Panc1 (cell line): ENCODE data around the gene BACE2. TPM values are rescaled to one million over a fixed set of nuclear protein-coding genes. Genes with fewer than 3 reads are reported as not detected.

Experiments used
- ATAC-seq: fragments of 200-7000 bp; cut with Tn5 transposase; 2 replicates; pipeline ENCODE4 v1.9.1; 2020; ENCODE audit warnings: mild to moderate bottlenecking, moderate library complexity
- BruUV-seq: library from RNA; stranded (reverse); fragments of 400-500 nt; replicated peaks from 2 replicates; lab custom pipeline; 2021; lab: Mats Ljungman, UMichigan
- CTCF ChIA-PET: fragments of 300-600 bp; sonication (Branson Sonifier 250); formaldehyde crosslinking; loops from one replicate; lab custom pipeline; 2022; ENCODE audit warnings: antibody characterized with exemption; lab: Charles Lee
- POLR2A ChIA-PET: fragments of 300-600 bp; sonication (Branson Sonifier 250); formaldehyde crosslinking; loops from one replicate; lab custom pipeline; 2022; ENCODE audit warnings: antibody characterized with exemption; lab: Charles Lee
- DNase-seq: peaks from one replicate; pipeline ENCODE4 v3.0.0-alpha.2; 2010; ENCODE audit warnings: low read depth, low spot score
- H3K27ac ChIP-seq: 2 replicates; pipeline ENCODE4 v1.5.1; 2011; ENCODE audit warnings: mild to moderate bottlenecking, low read length, inconsistent platforms
- H3K27me3 ChIP-seq: fragments of 200-500 bp; sonication (Bioruptor generic); 2 replicates; pipeline ENCODE4 v1.6.0; 2014; ENCODE audit warnings: low read length, inconsistent platforms; ENCODE audit not compliant: control insufficient read depth, insufficient read depth
- H3K36me3 ChIP-seq: fragments of 200-500 bp; sonication (Bioruptor generic); 2 replicates; pipeline ENCODE4 v1.5.1; 2014; ENCODE audit warnings: inconsistent platforms, mild to moderate bottlenecking, low read length, moderate library complexity; ENCODE audit not compliant: control insufficient read depth, insufficient read depth
- H3K4me1 ChIP-seq: 2 replicates; pipeline ENCODE4 v1.5.1; 2011; ENCODE audit warnings: inconsistent platforms, mild to moderate bottlenecking, low read length, moderate library complexity; ENCODE audit not compliant: control insufficient read depth, insufficient read depth
- H3K4me3 ChIP-seq, 2 experiments: 2 replicates each; pipeline ENCODE4 v1.5.1; 2011 to 2012; ENCODE audit warnings: low read depth in 2 of 2, low read length in 2 of 2, mild to moderate bottlenecking in 2 of 2, inconsistent platforms in 1 of 2, moderate library complexity in 1 of 2
- H3K9me3 ChIP-seq: fragments of 200-500 bp; sonication (Bioruptor generic); 2 replicates; pipeline ENCODE4 v1.5.1; 2014; ENCODE audit warnings: low read depth, mild to moderate bottlenecking, inconsistent platforms, low read length, moderate library complexity; ENCODE audit not compliant: control insufficient read depth, insufficient read depth
- POLR2AphosphoS5 ChIP-seq: IDR thresholded peaks from 2 replicates; pipeline ENCODE4 v1.6.1; 2012; ENCODE audit warnings: mild to moderate bottlenecking, low read depth, low read length, moderate library complexity
- SIN3A ChIP-seq: IDR thresholded peaks from 2 replicates; pipeline ENCODE4 v1.6.1; 2012; ENCODE audit warnings: low read depth, mild to moderate bottlenecking, low read length, moderate library complexity, borderline replicate concordance; ENCODE audit not compliant: insufficient read depth
- TCF7L2 ChIP-seq: IDR thresholded peaks from 2 replicates; pipeline ENCODE4 v1.6.1; 2011; ENCODE audit warnings: mild to moderate bottlenecking, low read depth, low read length, inconsistent platforms
- in situ Hi-C: cut with HindIII; loops from 2 replicates; pipeline ENCODE4 v1.10.0; 2016; ENCODE audit warnings: low sequenced_read_pairs, low pct_unique_long_range_greater_than_20kb
- intact Hi-C: fragments of 100-400 bp; cut with micrococcal nuclease; formaldehyde crosslinking; loops from one replicate; pipeline ENCODE4 v1.10.0; 2022; ENCODE audit not compliant: unreplicated experiment
- total RNA-seq: library from RNA; stranded (reverse); gene quantifications from one replicate; pipeline ENCODE4 v1.2.1, GENCODE V29; 2021; ENCODE audit not compliant: unreplicated experiment
- TF ChIP-seq, protein P1 (sequence below), 2 experiments: IDR thresholded peaks; 2 replicates each; pipeline ENCODE4 v1.6.1; 2011 to 2012; ENCODE audit warnings: low read depth in 2 of 2, control low read depth in 1 of 2, low read length in 1 of 2, mild to moderate bottlenecking in 1 of 2, moderate library complexity in 1 of 2; ENCODE audit not compliant: insufficient read depth in 1 of 2
- TF ChIP-seq, protein P2 (sequence below): fragments of 450-650 bp; IDR thresholded peaks from 2 replicates; pipeline ENCODE4 v1.5.1; 2017; ENCODE audit warnings: mild to moderate bottlenecking

BACE2 gene
- total RNA-seq, 1 experiment from 2014 or later, result 16.3 TPM

DNA sequence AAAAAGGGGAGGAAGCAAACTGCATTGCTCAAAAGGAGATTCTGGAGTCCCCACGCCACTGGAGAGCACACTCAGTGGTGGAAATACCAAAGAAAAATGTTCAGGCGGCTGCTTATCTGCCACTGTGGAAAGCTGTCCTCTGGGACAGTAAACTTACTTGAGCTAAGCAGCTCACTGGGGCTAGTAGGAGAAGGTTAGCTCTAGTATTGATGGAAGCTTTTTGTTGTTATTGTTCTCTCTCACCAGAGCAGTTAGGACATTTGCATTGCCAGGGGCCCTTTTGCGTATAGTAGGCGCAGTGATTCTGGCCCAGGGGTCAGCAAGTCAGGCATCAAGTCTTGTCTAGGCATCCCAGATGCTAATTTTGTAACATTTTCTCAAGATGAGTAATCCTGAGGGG, 15.6 kb downstream of the BACE2 start:
- H3K9me3 ChIP-seq, result no peaks in the 10 kb centered on the region
- no peaks in the 10 kb centered on the region for H3K27me3 ChIP-seq
- H3K4me3 ChIP-seq, result no peak overlapping the region
- no peaks in the 10 kb centered on the region for H3K4me1 ChIP-seq
- in situ Hi-C loops, result no loop called here
- no peak for ATAC-seq
- TF ChIP-seq TCF7L2 (no peak), SIN3A (no peak), POLR2AphosphoS5 (no peak)
- TF ChIP-seq, protein P1, sequence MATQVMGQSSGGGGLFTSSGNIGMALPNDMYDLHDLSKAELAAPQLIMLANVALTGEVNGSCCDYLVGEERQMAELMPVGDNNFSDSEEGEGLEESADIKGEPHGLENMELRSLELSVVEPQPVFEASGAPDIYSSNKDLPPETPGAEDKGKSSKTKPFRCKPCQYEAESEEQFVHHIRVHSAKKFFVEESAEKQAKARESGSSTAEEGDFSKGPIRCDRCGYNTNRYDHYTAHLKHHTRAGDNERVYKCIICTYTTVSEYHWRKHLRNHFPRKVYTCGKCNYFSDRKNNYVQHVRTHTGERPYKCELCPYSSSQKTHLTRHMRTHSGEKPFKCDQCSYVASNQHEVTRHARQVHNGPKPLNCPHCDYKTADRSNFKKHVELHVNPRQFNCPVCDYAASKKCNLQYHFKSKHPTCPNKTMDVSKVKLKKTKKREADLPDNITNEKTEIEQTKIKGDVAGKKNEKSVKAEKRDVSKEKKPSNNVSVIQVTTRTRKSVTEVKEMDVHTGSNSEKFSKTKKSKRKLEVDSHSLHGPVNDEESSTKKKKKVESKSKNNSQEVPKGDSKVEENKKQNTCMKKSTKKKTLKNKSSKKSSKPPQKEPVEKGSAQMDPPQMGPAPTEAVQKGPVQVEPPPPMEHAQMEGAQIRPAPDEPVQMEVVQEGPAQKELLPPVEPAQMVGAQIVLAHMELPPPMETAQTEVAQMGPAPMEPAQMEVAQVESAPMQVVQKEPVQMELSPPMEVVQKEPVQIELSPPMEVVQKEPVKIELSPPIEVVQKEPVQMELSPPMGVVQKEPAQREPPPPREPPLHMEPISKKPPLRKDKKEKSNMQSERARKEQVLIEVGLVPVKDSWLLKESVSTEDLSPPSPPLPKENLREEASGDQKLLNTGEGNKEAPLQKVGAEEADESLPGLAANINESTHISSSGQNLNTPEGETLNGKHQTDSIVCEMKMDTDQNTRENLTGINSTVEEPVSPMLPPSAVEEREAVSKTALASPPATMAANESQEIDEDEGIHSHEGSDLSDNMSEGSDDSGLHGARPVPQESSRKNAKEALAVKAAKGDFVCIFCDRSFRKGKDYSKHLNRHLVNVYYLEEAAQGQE (IDR thresholded peaks at IDR 0.05; ENCODE audit: insufficient read depth in 1 of 2, low read depth in 2 of 2, low read length in 1 of 2), result no peak
- TF ChIP-seq, protein P2, sequence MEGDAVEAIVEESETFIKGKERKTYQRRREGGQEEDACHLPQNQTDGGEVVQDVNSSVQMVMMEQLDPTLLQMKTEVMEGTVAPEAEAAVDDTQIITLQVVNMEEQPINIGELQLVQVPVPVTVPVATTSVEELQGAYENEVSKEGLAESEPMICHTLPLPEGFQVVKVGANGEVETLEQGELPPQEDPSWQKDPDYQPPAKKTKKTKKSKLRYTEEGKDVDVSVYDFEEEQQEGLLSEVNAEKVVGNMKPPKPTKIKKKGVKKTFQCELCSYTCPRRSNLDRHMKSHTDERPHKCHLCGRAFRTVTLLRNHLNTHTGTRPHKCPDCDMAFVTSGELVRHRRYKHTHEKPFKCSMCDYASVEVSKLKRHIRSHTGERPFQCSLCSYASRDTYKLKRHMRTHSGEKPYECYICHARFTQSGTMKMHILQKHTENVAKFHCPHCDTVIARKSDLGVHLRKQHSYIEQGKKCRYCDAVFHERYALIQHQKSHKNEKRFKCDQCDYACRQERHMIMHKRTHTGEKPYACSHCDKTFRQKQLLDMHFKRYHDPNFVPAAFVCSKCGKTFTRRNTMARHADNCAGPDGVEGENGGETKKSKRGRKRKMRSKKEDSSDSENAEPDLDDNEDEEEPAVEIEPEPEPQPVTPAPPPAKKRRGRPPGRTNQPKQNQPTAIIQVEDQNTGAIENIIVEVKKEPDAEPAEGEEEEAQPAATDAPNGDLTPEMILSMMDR, result no peak
- no peaks in the 10 kb centered on the region for H3K36me3 ChIP-seq
- DNase-seq, result no peak
- POLR2A ChIA-PET, result no interaction called here
- BruUV-seq, result no TSS peak
- no peak overlapping the region for H3K27ac ChIP-seq
- intact Hi-C loops, result no loop called here
- CTCF ChIA-PET, result interaction anchor here (0.6 kb wide), 1 partner anchor 15 kb away, joined by 3 read pairs; no protein-coding TSS in a partner anchor

DNA sequence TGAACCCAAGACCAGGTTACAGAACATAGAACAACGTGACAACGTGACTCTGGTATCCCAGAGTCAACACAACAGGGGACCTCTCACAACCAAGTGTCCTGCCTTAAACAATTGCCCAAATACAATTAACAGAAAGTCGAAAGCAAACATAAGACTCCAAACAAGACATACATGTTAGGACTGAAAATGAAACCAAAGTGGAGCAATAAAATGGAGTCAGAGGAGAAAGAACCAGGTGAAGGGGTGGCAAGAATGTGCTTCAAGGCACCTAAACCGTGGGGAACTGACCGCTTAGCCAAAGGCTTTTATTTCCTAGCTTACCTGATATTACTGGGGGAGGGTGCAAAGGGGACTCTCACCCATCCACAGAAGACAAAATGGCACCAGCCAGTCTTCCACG, 17.8 kb downstream of the BACE2 start:
- POLR2A ChIA-PET, result no interaction called here
- no peaks in the 10 kb centered on the region for H3K36me3 ChIP-seq

More for the DNA sequence above, 17.8 kb downstream of the BACE2 start:
- Histone ChIP-seq H3K4me1 (no peaks in the 10 kb centered on the region), H3K9me3 (no peaks in the 10 kb centered on the region), H3K27ac (no peak overlapping the region), H3K4me3 (no peak overlapping the region), H3K27me3 (no peaks in the 10 kb centered on the region)
- in situ Hi-C loops, result no loop called here
- no TSS peak for BruUV-seq
- CTCF ChIA-PET, result interaction anchor here (0.6 kb wide), 1 partner anchor 455 kb away, joined by 3 read pairs; no protein-coding TSS in a partner anchor
- DNase-seq, result no peak
- no peak for ATAC-seq
- TF ChIP-seq, protein P2, result no peak
- TF ChIP-seq SIN3A (no peak), POLR2AphosphoS5 (no peak), TCF7L2 (no peak)
- TF ChIP-seq, protein P1 (IDR thresholded peaks at IDR 0.05; ENCODE audit: insufficient read depth in 1 of 2, low read depth in 2 of 2, low read length in 1 of 2), result no peak
- intact Hi-C loops, result no loop called here
